Measurements from ENCODE around the gene TCF7.

TCF7 gene

GRCh38 chr5:134176511-134177368, 62.3 kb downstream of the TCF7 start, which contains the start of gene SKP1:
Gene SKP1, minus strand, starts transcription at chr5:134176950. Its CDS starts 2,928 bp downstream, at chr5:134174022.
- DNase-seq (ENCODE audit: low spot score) (peak; percentile 74), FAIRE-seq (no peak)

GRCh38 chr5:134177369-134178095, 63.1 kb downstream of the TCF7 start:
- FAIRE-seq (no peak), DNase-seq (ENCODE audit: low spot score) (no peak)

GRCh38 chr5:134178096-134178419, 63.6 kb downstream of the TCF7 start:
- no peak for FAIRE-seq

GRCh38 chr5:134183481-134183880, 69.0 kb downstream of the TCF7 start:
- no peak for FAIRE-seq
- no peak for DNase-seq (ENCODE audit: low spot score)

More at GRCh38 chr5:134178096-134178419, 63.6 kb downstream of the TCF7 start:
- DNase-seq (ENCODE audit: low spot score), result no peak

GRCh38 chr5:134184155-134185135, 70.0 kb downstream of the TCF7 start:
- DNase-seq (ENCODE audit: low spot score) (peak; percentile 56), FAIRE-seq (no peak)

- no peak for FAIRE-seq
- no peak for DNase-seq (ENCODE audit: low spot score)
Observed at GRCh38 chr5:134188092-134188491, 73.6 kb downstream of the TCF7 start.

GRCh38 chr5:134189031-134189430, 74.5 kb downstream of the TCF7 start:
- FAIRE-seq (no peak), DNase-seq (ENCODE audit: low spot score) (no peak)

GRCh38 chr5:134195666-134196065, 81.2 kb downstream of the TCF7 start:
- no peak for DNase-seq (ENCODE audit: low spot score)
- FAIRE-seq, result no peak
